Subcutaneous adipose tissue (tissue), 4 donors: ENCODE data around the gene NLE1. TPM values are rescaled to one million over a fixed set of nuclear protein-coding genes. Genes with fewer than 3 reads are reported as not detected.

ENCODE experiments used
- CTCF ChIP-seq: fragments of 450-650 bp; IDR thresholded peaks from one replicate; pipeline ENCODE4 v1.5.1; 2016; ENCODE audit warnings: low read depth, mild to moderate bottlenecking, control low read depth, antibody characterized with exemption, moderate library complexity
- total RNA-seq, 4 donors: library from RNA; depleted of rRNA; stranded (reverse); fragments of >200 nt; gene quantifications; one replicate each; pipeline ENCODE4 v1.1.0, GENCODE V29; 2016

The NLE1 gene
- total RNA-seq, 4 donors from 2014 or later, result 5.1 to 21.9 (median 14.7) TPM

DNA sequence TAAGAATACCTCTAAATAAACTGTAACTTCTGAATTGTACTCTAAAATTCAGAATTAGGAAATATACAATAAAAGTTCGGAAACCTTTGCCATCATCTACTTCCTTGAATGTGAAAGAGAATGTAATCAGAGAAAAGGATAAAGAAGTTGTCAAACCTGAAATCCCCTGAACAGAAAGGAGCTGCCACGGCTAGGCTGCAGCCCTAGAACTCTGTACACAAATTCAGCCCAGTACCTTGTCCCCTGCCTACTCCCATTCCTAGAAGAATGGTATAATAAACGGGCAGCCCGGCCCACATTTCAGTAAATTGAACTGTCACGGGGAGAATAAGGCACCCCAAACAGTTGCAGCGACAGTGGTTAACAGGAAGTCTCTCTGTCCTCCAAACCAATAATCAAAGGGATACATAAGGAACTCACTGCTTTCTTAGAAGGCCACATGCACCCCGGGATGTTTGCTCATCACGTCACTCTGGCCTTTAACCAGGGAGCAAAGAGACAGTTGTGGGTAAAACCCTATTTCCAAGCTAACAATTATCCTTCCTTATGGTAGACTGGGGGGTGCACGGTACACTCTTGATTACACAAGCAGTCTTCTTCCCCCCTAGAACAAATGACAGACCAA, 54.3 kb downstream of the NLE1 start:
- TF ChIP-seq CTCF, result no peak

DNA sequence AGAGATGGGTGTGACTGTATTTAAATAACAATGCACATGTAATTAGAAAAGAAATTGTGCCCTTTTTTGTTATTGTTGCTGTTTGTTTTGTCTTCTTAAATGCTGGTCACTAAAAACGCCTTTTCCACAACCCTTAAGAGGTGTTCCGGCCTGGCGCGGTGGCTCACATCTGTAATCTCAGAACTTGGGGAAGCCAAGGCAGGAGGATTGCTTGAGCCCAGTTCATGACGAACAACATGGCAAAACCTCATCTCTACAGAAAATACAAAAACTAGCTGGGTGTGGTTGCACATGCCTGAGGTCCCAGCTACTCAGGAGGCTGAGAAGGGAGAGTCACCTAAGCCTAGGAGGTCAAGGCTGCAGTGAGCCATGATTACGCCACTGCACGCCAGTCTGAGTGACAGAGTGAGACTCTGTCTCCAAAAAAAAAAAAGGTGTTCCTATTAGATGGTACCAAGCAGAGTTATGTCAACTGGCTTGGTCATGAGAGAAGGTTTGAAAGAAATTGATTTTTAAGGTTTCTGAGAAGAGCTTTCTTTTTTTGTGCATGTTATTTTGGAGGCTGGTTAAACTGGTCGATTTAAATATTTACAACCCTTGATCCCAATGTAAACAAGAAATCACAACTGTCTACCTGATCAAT, 55.1 kb downstream of the NLE1 start:
- TF ChIP-seq CTCF, result no peak

DNA sequence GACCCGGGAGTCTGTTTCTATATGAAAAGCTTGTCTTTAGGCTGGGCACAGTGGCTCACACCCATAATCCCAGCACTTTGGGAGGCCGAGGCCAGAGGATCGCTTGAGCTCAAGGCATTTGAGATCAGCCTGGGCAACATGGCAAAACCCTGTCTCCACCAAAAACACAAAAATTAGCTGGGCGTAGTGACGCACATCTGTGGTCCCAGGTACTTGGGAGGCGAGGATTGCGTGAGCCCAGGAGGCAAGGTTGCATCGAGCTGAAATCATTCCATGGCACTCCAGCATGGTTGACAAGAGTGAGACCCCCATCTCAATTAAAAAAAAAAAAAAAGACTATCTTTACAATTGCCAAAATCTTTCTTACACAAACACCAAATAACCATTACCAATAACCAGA, 55.9 kb downstream of the NLE1 start:
- TF ChIP-seq CTCF, result no peak

- TF ChIP-seq CTCF, result no peak
These were observed 57.1 kb downstream of the NLE1 start for GRCh38 chr17:35084987-35085386.

GRCh38 chr17:35083071-35083470, 59.0 kb downstream of the NLE1 start:
- TF ChIP-seq CTCF, result no peak

DNA sequence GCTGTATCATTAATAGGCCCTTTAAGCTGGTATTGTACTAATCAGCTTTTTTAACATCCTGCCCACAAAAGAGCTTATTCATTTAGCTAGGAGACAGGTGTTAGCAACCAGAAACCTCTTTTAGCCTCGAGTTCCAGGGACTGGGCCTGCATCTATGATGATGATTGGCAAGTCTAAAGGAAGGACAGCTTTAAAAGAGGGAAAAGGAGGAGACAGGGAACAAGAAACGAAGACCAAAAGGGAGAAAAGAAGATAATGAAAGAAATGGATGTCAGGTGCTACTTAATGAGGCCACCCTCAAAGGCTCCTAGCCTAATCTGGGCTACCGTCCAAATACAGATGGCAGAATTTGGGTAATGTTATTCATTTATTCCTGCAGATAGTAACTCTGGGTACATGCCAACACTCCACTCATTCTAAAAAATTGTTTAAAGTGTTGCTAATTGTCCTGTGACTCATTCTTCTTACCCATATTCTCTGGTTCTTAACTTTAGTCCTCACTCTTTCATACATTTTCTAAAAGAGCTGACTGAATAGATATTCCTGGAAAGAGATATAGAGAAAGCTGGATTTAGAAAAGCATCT, 59.9 kb downstream of the NLE1 start:
- TF ChIP-seq CTCF, result no peak

- TF ChIP-seq CTCF, result no peak
These were observed 60.5 kb downstream of the NLE1 start for GRCh38 chr17:35081638-35082037.
